Left forelimb (tissue), 1 donor: ENCODE data around the gene SLC7A1.

Experiments used
- DNase-seq: peaks from one replicate; pipeline ENCODE4 v3.0.0-alpha.2; 2018; ENCODE audit warnings: low spot score

SLC7A1 gene

DNA sequence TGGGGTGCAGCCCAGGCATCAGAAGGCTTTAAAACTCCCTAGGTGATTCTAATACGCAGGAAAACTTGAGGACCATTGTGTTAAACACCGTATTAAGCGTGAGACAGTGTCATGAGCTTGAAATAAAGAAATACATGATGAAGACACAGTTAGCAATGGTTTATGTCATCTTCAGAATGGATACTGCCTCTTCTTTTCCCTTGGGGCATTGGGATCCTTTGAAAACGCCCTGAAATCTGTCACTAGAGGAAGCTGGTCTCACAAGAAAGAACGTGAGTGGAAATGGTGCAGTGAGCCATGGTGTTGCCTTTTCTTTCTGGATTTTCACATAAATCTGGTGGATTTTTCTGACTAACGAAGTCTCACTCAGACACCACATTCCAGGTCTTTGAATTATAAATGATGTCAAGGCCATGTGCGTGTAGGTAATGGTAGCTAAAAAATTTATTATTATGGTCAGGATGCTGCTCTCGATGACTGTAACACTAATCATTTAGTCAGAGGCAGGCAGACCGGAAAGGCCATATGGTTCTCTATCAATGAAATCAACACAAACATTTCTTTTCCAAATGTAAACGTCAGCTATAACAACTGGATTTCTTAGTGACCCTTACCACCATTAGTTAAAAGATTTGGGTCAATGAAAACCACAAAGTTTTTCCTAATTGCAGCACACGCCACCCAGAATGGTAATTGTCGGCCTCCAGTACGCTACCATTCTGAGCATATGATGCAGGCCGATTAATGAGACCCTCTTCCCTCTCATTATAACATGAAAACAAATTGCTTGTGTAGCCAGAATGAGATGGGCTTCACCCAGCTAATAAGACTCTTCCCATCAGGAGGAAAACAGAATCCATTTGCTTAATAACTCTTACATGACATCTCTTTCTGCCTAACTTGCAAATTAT, 105.6 kb downstream of the SLC7A1 start:
- DNase-seq, result no peak

DNA sequence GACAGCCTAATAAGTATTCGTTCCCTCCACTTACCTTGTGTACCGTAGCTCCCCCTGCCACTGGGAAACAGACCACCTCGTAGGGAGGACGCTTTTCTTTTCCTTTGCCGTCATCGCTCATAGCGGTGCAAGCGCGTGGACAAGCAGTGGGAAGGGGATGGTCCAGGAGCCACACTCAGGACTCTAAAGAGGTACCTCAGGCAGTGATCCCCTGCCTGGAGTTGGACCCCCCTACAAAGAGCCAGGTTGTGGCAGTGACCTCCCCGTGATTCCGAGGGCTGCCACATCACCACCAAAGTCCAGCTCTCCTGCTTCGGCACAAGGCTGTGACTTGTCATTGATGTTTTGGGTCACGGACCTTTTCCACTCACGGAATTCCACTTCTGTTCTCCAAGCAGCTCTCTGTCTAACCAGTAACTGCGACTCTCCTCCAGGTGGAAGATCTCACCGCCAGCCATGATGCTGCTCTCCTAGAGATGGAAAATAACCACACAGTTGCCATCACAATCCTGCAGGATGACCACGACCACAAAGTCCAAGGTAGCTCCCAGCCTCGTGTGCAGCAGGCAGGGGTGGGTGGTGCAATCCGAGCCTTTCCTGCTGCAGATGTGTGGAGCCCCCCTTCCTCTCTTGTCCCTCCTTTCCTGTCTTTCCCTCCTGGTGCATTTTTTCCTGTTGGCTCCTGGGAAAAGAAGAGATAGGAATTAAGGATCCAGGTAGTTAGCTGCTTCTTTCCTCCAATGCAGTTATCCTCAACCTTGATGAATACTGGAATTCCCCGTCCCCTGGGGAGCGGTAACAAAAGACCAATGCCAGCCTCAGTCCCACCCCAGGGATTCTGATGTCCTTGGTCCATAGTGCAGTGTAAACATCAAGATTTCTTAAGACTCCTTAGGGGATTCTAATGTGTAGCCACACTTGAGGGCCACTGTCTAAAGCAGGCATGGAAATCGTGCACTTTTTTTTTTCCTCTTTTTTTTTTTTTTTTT, 107.7 kb downstream of the SLC7A1 start:
- DNase-seq, result no peak

DNA sequence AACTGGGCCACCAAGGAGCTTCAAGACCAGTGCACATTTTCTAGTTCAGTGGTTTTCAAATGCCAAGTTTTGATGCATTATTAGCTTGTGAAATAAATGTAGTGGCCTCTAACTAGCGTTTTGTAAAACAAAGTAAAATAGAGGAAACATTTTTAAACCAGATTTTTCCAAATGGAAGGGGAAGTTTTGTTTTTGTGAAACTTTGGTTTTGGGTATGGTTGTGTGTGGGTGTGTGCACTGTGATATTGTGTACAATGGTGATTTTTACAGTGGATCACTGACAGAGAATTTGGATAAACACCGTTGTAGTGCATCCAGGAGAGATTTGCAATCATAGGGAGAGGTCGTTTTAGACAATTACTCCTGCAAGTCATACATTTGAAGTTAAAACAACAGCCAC, 108.9 kb downstream of the SLC7A1 start:
- DNase-seq, result no peak

DNA sequence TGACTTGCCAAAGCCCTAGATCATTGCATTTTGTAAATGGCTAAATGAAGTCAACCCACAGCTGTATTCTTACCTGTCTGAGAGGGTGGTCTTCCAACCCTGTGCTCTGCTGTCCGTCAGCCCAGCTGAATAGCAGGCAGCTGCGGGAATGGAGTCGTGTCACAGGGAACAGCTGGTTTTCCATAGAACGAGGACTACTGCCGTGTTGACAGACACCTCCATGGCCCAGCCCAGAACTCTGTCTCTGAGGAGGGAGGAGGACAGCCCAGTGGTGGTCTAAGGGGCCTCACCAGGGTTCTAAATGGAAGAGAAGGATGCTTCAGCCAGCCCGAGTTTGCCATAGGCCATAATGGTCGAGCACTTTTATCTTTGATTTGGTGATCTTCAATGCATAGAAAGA, 110.7 kb downstream of the SLC7A1 start:
- DNase-seq, result no peak

DNA sequence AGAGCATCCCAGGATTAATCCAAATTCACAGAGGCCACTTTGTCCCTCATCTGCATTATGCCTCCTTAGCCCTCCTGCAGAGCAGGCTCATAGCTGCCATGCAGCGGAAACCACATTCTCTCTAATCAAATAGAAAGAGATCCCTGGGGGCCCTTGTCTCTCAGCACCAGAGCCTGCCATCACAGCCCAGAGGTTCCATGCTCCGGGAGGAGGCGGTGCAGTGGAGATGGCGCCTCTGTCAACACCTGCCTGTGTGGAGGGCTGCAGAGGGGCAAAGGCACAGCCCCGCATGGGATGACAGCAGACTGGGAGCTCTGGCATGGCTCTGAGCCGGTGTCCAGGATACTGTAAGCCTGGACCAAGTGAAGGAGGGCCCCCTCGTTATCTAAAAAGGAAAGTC, 111.3 kb downstream of the SLC7A1 start:
- no peak for DNase-seq

DNA sequence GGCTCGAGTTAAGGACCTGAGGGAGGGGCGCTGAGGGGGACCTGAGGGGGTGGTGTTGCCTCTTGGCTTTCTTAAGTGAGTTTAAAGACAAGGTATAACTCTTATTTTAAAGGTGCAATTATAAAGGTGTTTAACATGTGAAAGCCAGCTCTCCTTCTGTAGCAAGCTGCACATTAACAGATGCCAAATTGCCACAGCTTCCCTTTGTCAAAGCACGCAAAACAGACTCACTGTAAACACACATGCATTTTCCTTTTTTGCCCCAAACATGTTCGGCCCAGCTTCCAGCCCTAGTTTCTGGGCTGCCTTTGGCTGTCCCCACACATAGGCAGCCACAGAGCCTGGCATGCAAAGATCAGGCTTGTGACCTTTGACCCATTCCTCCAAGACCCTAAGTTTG, 111.9 kb downstream of the SLC7A1 start:
- DNase-seq, result no peak

DNA sequence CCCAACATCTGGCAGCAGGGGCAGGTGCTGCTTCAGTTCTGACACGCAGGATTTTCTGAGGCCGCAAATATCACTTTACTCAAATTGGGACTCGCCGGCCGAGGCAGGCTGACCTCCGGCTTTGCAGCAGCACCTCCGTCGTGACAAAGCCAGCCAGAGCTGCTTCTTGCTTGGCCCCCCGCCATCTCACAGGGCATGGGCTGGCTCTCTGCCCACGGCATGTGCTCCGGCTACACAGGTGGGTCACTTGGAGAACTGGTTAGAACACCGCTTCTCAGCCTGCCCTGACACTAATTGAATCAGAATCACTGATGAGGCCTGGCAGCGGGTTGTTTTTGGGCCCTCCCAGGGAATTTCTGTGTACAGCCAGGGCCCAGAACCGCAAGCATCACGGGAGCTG, 112.3 kb downstream of the SLC7A1 start:
- no peak for DNase-seq

DNA sequence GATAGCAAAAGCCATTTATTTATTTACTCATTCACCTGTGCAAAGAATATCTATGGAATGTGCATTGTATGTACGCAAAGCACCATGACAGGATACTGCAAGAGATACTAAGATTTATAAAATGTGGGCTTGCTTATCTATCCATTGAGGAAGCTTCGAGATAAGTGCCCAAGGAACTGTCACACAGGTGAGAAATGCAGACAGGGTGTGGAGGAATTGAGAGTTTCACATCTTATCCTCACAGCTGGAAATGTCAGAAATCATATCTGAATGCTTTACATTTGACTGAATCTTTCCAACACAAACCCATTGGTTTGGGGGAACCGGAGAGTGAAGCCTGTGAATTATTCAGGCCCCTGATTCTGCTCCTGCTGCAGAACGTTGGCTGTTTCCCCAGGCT, 113.0 kb downstream of the SLC7A1 start:
- no peak for DNase-seq

DNA sequence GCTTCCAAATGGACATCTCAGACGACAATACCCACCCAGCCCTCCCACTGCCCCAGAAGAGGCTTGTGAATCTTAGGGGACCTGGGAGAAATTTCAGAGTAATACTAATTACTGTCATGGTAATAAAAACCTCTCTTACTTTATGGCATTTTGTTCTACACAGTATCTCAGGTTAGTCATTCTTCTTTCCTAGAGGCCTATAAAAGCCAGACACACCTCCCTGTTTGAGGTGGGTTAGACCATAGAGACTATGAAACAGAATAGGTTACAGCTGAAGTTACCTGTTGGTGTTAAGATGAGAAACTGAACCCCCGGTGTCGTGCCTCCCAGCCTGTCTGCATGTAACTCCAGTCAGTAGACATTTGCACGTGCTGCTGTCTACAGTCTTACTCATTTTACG, 113.9 kb downstream of the SLC7A1 start:
- DNase-seq, result no peak

DNA sequence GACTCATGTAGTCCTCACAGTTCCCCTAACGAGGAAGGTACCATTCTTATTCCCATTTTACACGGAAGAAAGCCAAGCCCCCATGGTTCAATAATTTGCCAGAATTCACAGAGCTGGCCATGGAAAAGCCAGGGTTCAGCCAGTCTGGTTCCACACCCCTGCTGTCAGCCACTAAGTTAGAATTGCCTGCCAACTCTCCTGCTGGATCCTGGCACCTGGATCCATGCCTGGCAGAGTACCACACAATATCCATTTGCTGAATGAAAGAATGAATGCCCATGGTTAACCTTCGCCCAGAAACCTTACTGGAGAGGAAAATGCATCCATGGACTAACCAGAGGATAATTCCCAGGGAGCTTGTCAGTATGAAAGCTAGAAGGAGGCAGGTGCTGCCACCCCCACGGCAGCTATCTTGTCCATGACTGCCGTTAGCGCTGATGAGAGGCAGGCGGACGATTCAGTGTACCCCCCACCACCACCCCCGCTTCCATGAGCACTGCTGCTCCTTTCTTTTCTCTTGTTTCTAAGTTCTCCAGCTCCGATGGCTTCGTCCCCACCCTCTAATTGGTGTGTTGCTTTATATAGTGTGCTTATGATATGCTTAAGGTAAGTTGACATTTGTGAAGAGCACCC, 114.5 kb downstream of the SLC7A1 start:
- DNase-seq, result no peak

DNA sequence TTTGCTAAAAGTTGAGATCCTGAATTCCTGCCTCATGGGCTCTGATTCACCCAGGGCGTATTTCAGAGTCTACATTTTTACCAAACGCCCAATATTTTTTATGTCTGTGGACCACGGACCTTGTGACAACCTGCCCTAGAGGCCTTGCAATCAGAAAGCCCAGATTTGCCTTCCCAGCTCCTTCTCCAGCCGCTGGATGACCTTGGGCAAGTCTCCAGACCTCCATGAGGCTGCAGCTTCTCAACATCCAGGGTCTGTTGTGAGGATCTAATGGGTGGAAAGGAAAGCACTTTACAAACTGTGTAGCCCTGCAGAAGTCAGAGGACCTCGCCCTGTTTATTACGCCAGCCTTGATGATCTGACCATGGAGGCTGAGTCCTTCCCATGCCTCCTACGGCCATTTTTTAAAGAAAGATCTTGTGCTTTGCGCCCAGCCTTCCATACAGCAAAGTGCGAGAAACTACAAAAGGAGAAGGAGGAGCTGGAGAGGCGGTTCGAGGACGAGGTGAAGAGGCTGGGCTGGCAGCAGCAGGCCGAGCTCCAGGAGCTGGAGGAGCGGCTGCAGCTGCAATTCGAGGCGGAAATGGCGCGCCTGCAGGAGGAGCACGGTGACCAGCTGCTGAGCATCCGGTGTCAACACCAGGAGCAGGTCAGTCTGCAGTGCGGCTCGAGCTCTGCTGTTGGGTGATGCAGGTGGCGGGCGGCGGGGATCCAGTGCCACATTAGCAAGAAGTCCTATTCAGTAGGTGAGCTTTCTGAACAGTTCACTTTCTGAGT, 115.6 kb downstream of the SLC7A1 start:
- DNase-seq, result no peak

DNA sequence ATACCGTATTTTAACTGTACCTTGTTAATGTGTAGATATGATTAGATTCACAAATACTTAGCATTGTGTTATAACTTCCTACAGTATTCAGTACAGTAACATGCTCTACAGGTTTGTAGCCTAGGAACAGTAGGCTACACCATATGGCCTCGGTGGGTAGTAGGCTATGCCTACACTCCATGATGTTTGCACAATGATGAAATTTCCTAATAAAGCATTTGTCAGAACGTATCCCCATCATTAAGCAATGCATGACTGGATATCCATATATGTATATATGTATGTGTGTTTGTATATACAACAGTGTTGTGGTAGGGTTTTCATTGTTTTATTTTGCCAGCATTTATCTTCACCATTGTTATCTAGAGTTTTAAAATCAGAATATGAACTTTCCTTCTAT, 119.4 kb downstream of the SLC7A1 start:
- no peak for DNase-seq

DNA sequence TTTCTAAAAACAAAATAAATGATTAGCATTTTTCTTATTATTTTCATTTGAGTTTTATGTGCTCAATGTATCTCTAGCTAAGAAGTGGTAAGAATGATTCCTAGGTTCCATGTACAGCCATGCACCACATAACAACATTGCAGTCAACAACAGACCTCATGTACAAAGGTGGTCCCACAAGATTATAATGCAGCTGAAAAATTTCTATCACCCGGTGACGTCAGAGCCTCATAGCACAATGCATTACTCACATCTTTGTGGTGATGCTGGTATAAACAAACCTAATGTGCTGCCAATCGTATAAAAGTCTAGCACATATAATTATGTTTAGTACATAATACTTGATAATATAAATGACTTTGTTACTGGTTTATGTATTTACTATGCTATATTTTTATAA, 120.5 kb downstream of the SLC7A1 start:
- no peak for DNase-seq

DNA sequence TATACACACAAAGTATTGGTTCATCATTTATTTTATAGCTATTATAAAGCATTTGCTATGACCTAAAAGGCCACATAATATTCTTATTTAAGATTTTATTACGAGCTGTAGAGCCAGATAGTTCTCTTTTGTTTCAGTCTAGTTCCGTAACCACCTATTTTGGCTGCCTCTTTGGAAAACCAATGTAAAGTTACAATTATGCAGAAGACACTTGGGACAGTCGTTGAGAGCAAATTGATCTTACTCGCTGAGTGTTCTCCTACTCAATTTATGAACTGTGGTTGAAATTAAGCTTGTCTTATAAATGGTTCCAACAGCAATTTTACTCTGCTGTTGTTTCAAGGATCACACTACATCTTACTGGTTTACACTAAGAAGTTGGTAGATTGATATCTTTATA, 122.3 kb downstream of the SLC7A1 start:
- no peak for DNase-seq

DNA sequence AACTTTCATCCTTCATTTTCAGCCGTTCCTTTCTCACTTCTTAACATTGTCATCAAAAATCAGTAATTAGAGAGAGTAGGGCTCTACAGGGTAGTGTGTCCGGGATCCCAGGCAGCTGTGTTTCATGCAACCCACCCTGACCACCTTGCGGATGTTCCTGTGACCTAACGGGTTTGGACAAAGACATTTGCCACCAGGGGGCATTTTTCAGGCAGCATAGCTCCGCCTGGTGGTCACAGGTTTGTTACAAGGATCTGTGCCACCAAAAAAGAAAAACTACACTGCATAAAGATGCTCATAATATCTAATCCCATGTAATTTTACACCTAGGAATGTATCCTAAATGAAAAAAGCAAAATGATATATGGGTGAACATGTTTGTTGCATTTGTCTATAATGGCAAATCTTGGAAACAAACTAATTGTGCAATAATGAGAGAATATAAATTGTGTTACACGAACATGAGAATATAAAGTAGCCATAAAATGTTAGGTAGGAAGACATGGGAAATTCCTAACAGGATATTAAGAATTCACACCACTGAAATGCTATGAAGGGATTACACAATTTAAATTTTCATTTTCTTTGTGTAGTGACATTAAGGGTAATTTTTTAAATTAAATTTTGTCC, 123.0 kb downstream of the SLC7A1 start:
- no peak for DNase-seq

DNA sequence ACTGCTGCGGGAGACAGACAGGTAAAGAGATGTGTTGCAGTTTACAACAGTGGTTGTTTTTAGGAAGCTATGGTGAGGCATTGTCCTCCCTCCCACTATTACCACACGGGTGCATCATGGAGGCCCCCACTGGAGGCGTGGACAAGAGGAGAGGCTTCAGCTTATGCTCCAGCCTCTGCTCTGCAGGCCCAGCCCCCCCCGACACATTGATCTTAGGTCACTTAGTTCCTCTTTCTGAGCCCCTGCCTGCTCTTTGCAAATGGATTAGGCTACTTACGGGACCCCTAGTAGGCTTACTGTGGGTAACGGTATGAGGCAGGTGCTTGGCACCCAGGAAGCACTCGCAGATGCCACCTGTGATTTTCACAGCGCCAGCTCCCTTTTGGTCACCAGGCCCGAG, 123.9 kb downstream of the SLC7A1 start:
- no peak for DNase-seq

DNA sequence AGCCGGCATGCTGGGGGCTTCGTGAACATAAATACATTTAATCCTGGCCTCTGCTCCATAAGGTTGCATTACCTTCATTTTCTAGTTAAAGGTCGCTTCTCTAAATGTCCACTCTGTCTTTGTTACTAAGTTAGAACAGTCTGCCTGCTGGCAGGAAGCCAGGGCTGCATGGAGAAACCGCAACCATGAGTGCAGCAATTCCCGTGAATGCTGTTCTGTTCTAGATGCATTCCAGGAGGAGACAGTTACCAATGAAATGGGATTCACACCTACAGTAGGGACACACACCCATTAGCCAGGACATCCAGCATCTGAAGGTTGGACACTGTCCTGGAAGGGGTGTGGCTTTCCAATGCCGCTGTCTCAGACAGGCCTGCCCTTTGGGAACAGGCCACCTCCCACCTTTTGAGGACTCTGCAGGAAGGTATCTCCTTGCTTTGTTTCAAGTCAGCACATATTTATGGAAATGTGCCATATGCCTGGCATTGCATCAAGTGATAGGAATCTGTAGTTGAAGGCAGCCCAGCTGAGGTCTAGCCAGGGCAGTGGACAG, 129.7 kb downstream of the SLC7A1 start:
- no peak for DNase-seq

DNA sequence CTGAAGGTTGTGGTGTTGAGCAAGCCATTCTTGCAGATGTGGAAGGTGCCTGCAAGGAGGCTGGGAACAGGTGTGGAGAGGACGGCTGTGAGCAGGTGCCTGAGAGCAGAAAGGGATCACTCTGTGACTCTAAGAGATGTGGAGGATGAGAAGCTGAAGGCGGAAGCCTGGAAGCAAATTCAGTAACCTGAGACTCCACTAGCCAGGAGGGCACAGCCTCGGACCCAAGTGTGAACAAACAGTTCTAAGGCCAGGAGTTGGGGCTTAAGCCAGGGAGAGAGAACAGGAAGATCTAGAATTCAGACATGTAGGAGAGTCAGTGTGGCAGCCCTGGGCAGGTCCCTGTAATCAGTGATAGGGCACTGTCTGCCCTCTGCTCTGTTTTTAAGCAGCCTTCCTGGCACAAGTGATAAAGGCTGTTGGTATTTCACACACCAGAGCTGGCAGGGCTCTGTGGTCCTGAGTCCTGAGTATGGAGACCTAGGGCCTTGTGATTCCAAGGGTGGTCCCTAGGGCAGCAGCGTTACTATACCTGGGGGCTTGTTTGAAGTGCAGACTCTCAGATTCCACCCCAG, 131.3 kb downstream of the SLC7A1 start:
- no peak for DNase-seq

DNA sequence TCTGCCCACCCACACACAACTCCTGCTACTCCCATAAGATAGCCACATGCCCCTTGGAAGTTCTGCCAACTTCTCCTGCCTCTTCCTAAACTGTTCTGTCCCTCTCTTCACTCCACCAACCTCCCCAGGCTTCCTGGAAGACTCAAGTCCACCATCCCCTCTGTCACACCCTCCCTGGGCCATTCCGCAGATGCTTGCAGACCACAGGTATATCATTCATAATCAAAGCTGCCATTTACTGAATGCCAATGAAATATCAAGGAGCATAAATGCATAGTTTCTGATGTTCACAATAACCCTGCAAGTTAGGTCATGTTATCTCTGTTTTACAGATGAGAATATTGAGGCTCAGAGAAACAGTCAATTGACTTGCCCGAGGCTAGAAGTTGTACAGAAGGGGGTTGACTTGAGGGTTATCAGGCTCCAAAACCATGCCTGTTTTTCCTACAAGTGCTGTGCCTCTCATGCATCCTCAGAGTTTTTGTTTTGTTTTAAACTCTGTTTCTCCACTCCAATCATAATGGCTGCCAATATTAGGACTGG, 135.6 kb downstream of the SLC7A1 start:
- no peak for DNase-seq
